GM19351 (cell line): ENCODE results near the gene PPP4R3B.
"Not testable (repeated sequence)": the region's sequence is repeated elsewhere in the genome, so short reads cannot be mapped to it uniquely, and the experiment has no call there.

Source experiments
- ATAC-seq: cut with Tn5 transposase; IDR thresholded peaks from one replicate; pipeline ENCODE4 v1.9.1; 2021; ENCODE audit warnings: mild to moderate bottlenecking, moderate library complexity; ENCODE audit not compliant: unreplicated experiment

The PPP4R3B gene

DNA sequence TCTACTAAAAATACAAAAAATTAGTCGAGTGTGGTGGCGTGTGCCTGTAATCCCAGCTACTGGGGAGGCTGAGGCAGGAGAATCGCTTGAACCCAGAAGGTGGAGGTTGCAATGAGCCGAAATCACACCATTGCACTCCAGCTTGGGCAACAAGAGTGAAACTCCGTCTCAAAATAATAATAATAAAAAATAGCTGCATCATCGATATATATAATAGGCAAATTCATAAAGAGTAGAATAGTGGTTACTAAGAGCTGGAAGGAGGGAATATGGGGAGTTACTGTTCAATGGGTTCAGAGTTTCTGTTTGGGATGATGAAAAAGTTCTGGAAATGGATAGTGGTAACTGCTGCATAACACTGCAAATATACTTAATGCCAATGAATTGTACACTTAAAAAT, 20.6 kb downstream of the PPP4R3B start:
- not testable (repeated sequence) for ATAC-seq

- ATAC-seq = no peak
Measured at GRCh38 chr2:55595536-55595935, 21.9 kb downstream of the PPP4R3B start.

DNA sequence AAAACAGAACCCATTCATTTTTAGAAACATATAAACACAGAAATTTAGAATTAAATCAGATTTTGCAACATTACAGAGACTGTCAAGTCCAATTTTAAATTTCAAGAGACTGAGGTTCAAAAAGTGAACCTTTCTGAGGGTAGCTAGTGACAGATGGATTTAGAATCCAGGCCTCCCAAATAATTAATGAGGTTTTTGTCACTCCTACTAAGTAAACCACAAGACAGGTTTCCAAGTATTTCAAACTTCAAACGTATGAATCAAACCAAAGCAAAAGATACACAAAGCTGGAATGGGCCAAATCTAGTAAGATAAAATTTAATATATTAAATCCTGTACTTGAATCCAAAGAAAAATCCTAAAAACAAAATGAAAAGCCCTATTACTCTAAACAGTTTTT, 25.3 kb downstream of the PPP4R3B start:
- ATAC-seq = no peak

DNA sequence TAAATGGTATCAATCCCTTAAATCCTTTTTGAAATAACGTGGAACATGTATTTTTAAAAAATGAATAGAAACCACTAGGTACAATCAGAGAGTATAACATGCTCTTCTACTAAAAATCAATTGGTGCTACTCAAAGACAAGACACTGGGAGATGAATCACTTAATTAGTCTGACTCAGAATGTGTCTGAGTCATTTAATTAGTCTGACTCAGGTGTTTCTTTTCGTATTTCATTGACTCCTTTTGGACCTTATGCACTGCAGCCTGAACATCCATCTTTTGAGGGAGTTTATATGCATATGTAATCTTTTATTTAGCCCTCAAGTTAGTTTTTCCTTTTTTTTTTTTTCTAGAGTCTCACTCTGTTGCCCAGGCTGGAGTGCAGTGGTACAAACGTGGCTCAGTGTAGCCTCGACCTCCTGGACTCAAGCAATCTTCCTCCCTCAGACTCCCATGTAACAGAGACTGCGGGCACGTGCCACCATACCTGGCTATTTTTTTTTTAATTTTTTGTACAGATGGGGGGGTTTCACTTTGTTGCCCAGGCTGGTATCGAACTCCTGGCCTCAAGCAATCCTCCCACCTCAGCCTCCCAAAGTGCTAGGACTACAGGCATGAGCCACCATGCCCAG, 26.5 kb downstream of the PPP4R3B start:
- peak; percentile 88 for ATAC-seq

GRCh38 chr2:55585451-55586080, 31.9 kb downstream of the PPP4R3B start:
- ATAC-seq = no peak

DNA sequence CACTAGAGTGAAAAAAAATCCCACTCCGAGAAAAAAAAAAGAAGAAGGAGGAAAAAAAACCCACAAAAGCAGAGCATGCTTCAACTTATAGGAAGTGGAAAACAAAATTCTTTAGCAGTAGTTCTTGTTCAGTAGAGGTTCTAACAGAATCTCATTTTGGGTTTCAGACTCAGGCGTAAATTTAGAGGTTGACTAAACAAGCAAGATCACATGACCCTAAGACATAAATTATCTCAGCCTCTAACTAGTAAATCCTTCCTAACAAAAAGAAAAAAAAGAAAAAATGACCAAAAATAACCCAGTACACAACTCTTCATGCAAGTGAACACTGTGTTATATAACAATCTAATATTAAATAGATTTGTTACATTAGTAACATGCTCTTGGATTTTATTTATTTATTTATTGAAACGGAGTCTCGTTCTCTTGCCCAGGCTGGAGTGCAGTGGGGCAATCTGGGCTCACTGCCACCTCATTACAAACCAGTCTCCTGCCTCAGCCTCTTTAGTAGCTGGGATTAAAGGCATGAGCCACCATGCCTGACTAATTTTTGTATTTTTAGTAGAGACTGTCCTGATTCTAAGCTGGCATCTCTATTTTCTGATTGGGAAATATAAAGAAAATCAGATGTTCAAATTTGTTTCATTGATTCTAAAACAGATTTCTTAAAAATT, 35.4 kb downstream of the PPP4R3B start:
- no peak for ATAC-seq

DNA sequence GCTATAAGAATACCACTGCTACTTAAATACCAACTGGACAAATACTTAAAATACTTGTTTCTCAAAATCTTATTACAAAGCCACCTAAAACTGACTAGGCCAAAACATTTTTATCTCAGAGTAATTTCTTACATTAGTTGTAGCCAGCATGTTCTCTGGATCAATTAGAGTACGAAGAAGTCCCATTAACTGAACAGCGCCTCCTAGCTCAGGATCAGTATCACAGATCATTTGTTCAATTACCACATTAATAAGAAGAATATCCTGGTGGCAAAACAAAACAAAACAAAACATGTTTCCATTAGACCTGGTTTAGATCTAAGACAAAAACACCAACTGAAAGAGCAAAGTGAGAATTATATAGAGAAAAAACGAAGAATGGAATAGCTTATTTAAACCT, 36.0 kb downstream of the PPP4R3B start:
- no peak for ATAC-seq

DNA sequence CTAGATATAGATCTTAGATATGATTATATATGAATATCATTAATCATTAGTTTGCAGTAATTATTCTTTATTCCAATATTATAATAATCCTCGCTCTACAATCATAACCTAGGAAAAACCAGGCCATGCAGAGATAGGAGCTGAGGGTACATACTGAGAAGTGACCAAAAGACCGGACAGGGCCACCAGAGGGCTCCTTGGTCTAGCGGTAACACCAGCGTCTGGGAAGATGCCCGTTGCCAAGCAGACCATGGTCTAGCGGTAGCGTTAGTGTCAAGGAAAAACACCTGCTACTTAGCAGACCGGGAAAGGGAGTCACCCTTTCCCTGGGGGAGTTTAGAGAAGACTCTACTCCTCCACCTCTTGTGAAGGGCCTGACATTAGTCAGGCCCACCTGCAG, 48.4 kb downstream of the PPP4R3B start:
- not testable (repeated sequence) for ATAC-seq

DNA sequence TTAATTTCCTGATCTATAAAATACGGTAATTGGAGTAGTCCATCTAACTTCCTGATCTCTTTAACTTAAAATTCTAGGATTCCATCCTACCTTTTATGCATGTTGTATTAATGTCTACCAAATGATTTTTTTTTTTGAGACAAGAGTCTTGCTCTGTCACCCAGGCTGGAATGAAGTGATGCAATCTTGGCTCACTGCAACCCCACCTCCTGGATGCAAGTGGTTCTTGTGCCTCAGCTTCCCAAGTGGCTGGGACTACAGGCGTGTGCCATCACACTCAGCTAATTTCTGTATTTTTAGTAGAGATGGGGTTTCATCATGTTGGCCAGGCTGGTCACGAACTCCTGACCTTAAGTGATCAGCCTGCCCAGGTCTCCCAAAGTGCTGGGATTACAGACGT, 50.1 kb downstream of the PPP4R3B start:
- ATAC-seq = no peak

DNA sequence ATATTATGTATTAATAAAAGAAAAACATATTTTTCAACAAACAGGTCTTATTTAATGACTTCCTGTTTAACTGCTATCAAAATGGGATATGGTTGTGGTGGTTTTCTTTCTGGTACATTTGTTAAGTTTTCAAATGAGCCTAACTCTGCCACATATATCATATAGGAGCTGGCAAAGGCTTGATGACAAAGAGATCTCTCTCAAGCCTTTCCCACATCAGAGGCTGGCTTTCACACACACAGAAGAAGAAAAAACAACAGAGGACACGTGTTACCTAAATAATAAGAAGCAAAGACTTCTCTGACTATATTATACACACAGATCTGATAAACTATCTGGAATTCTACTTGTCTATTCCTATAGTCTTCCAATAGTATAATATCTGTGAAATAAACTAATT, 51.8 kb downstream of the PPP4R3B start:
- ATAC-seq = no peak

- ATAC-seq = no peak
Measured at GRCh38 chr2:55560855-55561254, 56.6 kb downstream of the PPP4R3B start.

- ATAC-seq = no peak
Measured at GRCh38 chr2:55556809-55557208, 60.6 kb downstream of the PPP4R3B start.

DNA sequence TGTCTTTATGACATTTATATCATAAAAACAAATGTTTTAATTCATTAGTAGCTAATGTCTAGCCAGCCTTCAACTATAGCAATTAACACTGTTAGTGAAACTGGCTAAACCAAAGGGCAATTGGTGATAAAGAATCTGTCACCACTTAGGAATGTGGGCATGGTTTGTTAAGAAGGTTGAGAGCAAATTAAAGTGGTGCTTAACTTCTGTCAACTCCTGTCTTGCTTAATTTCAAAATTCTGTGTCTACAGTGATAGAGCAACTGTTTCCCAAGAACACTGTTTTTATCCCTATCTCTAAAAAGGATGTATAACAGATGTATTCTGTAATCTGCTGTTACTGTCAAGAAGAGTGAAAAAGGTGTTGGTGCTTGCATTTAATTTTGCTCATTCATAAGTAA, 61.4 kb downstream of the PPP4R3B start:
- ATAC-seq = no peak

GRCh38 chr2:55553321-55553720, 64.1 kb downstream of the PPP4R3B start:
- ATAC-seq = no peak

- no peak for ATAC-seq
Measured at GRCh38 chr2:55550368-55551102, 66.9 kb downstream of the PPP4R3B start.

DNA sequence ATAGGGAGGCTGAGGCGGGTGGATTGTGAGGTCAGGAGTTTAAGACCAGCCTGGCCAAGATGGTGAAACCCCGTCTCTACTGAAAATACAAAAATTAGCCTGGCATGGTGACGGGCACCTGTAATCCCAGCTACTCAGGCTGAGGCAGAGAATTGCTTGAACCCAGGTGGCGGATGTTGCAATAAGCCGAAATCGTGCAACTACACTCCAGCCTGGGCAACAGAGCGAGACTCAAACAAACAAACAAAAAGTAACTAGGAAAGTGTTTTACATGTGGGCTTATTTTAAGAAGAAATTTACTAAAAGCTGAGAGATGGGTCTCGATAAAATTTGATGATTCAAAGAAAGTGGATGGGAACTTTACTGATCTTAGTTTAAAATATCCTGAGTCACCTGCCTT, 69.7 kb downstream of the PPP4R3B start:
- ATAC-seq = not testable (repeated sequence)

DNA sequence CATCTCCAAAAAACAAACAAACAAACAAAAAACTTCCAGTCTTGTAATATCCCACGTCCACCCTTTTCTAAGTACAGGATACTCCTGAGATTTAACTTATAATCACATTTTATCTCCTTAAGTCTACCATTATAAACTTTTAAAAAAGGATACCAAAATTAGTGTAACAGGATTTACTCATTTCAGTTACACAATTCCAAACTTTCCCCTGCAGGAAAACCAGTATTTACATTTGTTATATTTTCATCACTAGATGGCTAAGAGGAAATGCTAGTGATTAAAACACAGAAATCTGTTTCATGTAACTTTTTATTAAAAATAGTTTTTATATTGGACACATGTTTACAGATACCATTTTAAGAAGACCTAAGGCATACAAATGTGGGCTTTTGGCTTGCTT, 70.4 kb downstream of the PPP4R3B start:
- ATAC-seq = no peak

DNA sequence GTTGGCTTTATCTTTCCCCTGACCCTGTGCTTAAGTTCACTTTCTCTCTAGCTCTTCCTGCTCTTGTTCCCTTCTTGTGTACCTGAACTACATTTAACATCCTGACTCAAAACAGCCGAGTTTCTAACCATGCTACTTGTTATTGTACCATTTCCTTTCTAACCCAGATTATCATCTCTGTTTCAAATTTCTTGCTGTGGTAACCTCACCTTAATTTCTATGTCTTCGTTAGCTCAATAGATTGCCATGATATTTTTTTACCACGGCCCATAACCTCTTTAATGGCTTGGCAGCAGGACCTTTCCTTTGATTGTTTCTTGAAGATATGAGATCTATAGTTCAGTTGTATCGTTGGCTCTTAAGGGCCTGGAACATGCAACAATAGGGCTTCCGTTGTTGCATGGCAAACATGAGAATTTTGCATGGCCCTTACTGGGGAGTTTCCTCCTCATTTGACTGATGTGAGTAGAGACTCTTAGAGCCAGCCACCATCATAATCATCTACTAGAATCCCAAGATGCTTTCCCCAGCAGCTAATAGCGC, 86.8 kb downstream of the PPP4R3B start:
- no peak for ATAC-seq

- ATAC-seq = no peak
Measured at GRCh38 chr2:55526174-55526573, 91.2 kb downstream of the PPP4R3B start.

- ATAC-seq = no peak
Measured at GRCh38 chr2:55524884-55525437, 92.5 kb downstream of the PPP4R3B start.
